ENCODE data around the gene SLC2A14.

SLC2A14 gene

DNA sequence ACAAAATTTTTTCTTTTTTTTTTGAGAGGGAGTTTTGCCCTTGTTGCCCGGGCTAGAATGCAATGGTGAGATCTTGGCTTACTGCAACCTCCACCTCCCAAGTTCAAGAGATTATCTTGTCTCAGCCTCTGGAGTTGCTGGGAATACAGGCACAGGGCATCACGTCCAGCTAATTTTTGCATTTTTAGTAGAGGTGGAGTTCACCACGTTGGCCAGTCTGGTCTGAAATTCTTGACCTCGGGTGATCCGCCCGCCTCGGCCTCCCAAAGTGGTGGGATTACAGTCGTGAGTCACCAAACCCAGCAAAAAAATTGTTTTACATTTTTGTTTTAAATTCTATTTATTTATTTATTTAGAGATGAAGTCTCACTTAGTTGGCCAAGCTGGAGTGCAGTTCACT lies 4.7 kb upstream of the SLC2A14 start:
- H4K20me1 ChIP-seq (ENCODE audit: control insufficient read depth, insufficient read depth, low read depth, low read length) = no peaks in the 10 kb centered on the region
- no peaks in the 10 kb centered on the region for H3K27me3 ChIP-seq (ENCODE audit: control insufficient read depth, low read length)
- no peaks in the 10 kb centered on the region for H3K9me2 ChIP-seq (replicated peaks; ENCODE audit: control insufficient read depth, low read length)
- no peaks in the 10 kb centered on the region for H3K4me1 ChIP-seq (ENCODE audit: control insufficient read depth, low read length)
- H3K79me2 ChIP-seq (ENCODE audit: control insufficient read depth, low read length) = no peaks in the 10 kb centered on the region
- no peak overlapping the region for H3K27ac ChIP-seq (ENCODE audit: low read depth, low read length)
- H3K4me3 ChIP-seq (ENCODE audit: low read length) = no peak overlapping the region
- H3K4me2 ChIP-seq (ENCODE audit: low read length) = no peak overlapping the region
- TF ChIP-seq, protein P1, sequence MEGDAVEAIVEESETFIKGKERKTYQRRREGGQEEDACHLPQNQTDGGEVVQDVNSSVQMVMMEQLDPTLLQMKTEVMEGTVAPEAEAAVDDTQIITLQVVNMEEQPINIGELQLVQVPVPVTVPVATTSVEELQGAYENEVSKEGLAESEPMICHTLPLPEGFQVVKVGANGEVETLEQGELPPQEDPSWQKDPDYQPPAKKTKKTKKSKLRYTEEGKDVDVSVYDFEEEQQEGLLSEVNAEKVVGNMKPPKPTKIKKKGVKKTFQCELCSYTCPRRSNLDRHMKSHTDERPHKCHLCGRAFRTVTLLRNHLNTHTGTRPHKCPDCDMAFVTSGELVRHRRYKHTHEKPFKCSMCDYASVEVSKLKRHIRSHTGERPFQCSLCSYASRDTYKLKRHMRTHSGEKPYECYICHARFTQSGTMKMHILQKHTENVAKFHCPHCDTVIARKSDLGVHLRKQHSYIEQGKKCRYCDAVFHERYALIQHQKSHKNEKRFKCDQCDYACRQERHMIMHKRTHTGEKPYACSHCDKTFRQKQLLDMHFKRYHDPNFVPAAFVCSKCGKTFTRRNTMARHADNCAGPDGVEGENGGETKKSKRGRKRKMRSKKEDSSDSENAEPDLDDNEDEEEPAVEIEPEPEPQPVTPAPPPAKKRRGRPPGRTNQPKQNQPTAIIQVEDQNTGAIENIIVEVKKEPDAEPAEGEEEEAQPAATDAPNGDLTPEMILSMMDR (IDR thresholded peaks at IDR 0.05; ENCODE audit: low read depth, low read length, poor library complexity, severe bottlenecking) = no peak
- TF ChIP-seq EZH2phosphoT487 (IDR thresholded peaks at IDR 0.05; ENCODE audit: borderline replicate concordance, low read length) = no peak
- no peaks in the 10 kb centered on the region for H3F3A ChIP-seq (ENCODE audit: control insufficient read depth, insufficient read depth)
- H3K36me3 ChIP-seq (ENCODE audit: control insufficient read depth, low read length) = no peaks in the 10 kb centered on the region
- H3K9me3 ChIP-seq (ENCODE audit: control insufficient read depth, insufficient read depth, low read length) = no peaks in the 10 kb centered on the region

DNA sequence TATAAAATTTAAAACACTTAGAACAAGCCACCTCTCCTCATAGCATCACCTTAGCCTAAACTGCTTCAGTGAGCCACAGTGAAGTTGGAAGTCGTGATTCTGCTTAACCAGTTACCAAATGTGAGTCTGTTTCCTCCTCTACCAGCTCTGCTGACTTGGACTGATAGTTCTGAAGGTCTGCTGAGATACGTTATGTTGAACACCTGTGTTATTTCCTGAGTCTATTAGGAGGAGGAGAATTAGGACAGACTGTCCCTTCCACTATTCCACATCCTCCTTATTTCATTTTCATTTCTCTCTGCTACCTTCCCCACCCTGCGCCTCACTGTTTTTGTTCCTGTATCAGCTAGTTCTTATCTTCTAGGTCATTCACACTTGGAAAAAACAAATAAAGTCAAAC lies 2.4 kb downstream of the SLC2A14 start:
- Histone ChIP-seq H3K9me3 (ENCODE audit: control insufficient read depth, insufficient read depth, low read length) (no peaks in the 10 kb centered on the region), H4K20me1 (ENCODE audit: control insufficient read depth, insufficient read depth, low read depth, low read length) (no peaks in the 10 kb centered on the region), H3K27ac (ENCODE audit: low read depth, low read length) (no peak overlapping the region), H3K79me2 (ENCODE audit: control insufficient read depth, low read length) (no peaks in the 10 kb centered on the region), H3F3A (ENCODE audit: control insufficient read depth, insufficient read depth) (no peaks in the 10 kb centered on the region), H3K4me3 (ENCODE audit: low read length) (no peak overlapping the region), H3K4me1 (ENCODE audit: control insufficient read depth, low read length) (no peaks in the 10 kb centered on the region), H3K27me3 (ENCODE audit: control insufficient read depth, low read length) (no peaks in the 10 kb centered on the region), H3K9me2 (replicated peaks; ENCODE audit: control insufficient read depth, low read length) (no peaks in the 10 kb centered on the region), H3K36me3 (ENCODE audit: control insufficient read depth, low read length) (no peaks in the 10 kb centered on the region), H3K4me2 (ENCODE audit: low read length) (no peak overlapping the region)
- TF ChIP-seq, protein P1 (IDR thresholded peaks at IDR 0.05; ENCODE audit: low read depth, low read length, poor library complexity, severe bottlenecking) = no peak
- no peak for TF ChIP-seq EZH2phosphoT487 (IDR thresholded peaks at IDR 0.05; ENCODE audit: borderline replicate concordance, low read length)

DNA sequence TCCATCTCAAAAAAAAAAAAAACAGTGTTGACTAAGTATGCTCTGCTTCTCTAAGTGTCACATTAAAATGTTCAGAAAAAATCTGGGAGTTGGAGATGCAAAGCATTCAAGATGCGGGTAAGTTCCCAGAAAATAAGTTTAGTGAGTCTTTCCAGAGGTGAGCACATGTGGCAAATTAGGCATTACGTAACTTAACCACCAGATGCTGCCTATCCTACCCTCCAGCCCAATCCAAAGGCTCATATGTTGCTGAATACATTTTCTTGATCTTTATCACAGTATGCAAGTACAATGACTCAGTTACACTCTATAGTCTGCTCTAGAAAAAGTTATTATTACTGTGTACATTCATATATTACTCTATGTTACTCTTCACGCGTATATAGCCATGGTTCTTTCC lies 3.6 kb downstream of the SLC2A14 start:
- Histone ChIP-seq H3K4me2 (ENCODE audit: low read length) (no peak overlapping the region), H3K27me3 (ENCODE audit: control insufficient read depth, low read length) (no peaks in the 10 kb centered on the region), H3K36me3 (ENCODE audit: control insufficient read depth, low read length) (no peaks in the 10 kb centered on the region), H3K4me3 (ENCODE audit: low read length) (no peak overlapping the region), H3K9me2 (replicated peaks; ENCODE audit: control insufficient read depth, low read length) (no peaks in the 10 kb centered on the region), H3K9me3 (ENCODE audit: control insufficient read depth, insufficient read depth, low read length) (no peaks in the 10 kb centered on the region), H3K4me1 (ENCODE audit: control insufficient read depth, low read length) (no peaks in the 10 kb centered on the region), H4K20me1 (ENCODE audit: control insufficient read depth, insufficient read depth, low read depth, low read length) (no peaks in the 10 kb centered on the region), H3K79me2 (ENCODE audit: control insufficient read depth, low read length) (no peaks in the 10 kb centered on the region), H3K27ac (ENCODE audit: low read depth, low read length) (no peak overlapping the region), H3F3A (ENCODE audit: control insufficient read depth, insufficient read depth) (no peaks in the 10 kb centered on the region)
- no peak for TF ChIP-seq EZH2phosphoT487 (IDR thresholded peaks at IDR 0.05; ENCODE audit: borderline replicate concordance, low read length)
- TF ChIP-seq, protein P1 (IDR thresholded peaks at IDR 0.05; ENCODE audit: low read depth, low read length, poor library complexity, severe bottlenecking) = no peak

DNA sequence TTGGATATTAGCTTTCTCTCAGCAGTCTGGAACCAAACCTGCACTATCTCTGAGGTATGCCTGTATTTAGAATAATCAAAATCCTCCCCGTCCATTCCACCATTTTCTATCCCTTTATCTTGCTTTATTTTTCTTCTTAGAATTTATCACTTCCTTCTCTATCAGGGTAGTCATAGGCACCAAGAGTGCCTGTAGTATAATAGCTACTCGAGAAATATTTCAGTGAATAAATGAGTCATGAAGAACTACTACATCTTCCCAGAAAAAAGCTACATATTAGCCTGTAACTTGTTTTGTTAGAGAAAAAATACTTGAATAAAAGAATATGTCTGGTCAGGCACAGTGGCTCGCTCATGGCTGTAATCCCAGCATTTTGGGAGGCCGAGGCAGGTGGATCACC lies 4.3 kb downstream of the SLC2A14 start:
- Histone ChIP-seq H3F3A (ENCODE audit: control insufficient read depth, insufficient read depth) (no peaks in the 10 kb centered on the region), H3K36me3 (ENCODE audit: control insufficient read depth, low read length) (no peaks in the 10 kb centered on the region), H3K27me3 (ENCODE audit: control insufficient read depth, low read length) (no peaks in the 10 kb centered on the region), H3K79me2 (ENCODE audit: control insufficient read depth, low read length) (no peaks in the 10 kb centered on the region), H3K9me2 (replicated peaks; ENCODE audit: control insufficient read depth, low read length) (no peaks in the 10 kb centered on the region), H4K20me1 (ENCODE audit: control insufficient read depth, insufficient read depth, low read depth, low read length) (no peaks in the 10 kb centered on the region), H3K9me3 (ENCODE audit: control insufficient read depth, insufficient read depth, low read length) (no peaks in the 10 kb centered on the region), H3K4me2 (ENCODE audit: low read length) (no peak overlapping the region), H3K4me1 (ENCODE audit: control insufficient read depth, low read length) (no peaks in the 10 kb centered on the region), H3K4me3 (ENCODE audit: low read length) (no peak overlapping the region), H3K27ac (ENCODE audit: low read depth, low read length) (no peak overlapping the region)
- TF ChIP-seq, protein P1 (IDR thresholded peaks at IDR 0.05; ENCODE audit: low read depth, low read length, poor library complexity, severe bottlenecking) = no peak
- no peak for TF ChIP-seq EZH2phosphoT487 (IDR thresholded peaks at IDR 0.05; ENCODE audit: borderline replicate concordance, low read length)

Measured in DOHH2 (cell line).